Measurements from ENCODE around the gene ICAM3.

The ICAM3 gene

DNA sequence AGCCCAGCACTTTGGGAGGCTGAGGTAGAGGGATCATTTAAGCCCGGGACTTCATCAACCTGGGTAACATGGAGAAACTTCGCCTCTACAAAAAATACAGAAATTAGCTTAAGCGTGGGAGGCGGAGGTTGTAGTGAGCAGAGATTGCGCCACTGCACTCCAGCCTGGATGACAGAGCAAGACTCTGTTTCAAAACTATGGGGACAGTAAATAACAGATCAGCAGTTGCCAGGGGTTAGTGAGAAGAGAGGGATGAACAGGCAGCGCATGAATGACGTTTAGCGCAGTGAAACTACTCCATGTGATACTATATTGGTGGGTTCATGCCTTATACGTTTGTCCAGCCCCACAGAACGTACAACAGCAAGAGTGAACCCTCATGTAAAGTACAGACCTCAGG, 7.1 kb upstream of the ICAM3 start:
- WGBS, 2 donors (ENCODE audit: extremely low coverage in 2 of 2, insufficient read length in 2 of 2, insufficient replicate concordance in 1 of 2), result no CpG with 5 or more reads among the region's 10 CpGs
- H3K9ac ChIP-seq (ENCODE audit: low read depth, low read length, poor library complexity), result no peak overlapping the region

DNA sequence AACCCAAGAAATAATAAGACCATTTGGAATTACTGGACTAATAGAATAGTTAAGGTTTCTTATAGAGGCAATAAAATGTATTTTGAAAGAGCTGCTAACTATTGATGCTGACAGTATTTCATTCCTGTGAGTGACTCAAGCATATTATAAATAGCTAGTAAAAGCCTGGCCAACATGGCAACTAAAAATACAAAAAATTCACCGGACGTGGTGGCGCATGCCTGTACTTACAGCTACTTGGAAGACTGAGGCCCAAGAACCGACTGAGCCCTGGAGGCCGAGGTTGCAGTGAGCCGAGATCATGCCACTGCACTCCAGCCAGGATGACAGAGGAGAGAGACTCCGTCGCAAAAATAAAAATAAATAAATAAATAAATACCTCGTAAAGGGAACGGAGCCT, 5.4 kb upstream of the ICAM3 start:
- no peak overlapping the region for H2AK5ac ChIP-seq (ENCODE audit: low read depth, low read length)
- H2BK120ac ChIP-seq (ENCODE audit: low read depth, low read length), result no peak overlapping the region
- no CpG with 5 or more reads among the region's 10 CpGs for WGBS, 2 donors (ENCODE audit: extremely low coverage in 2 of 2, insufficient read length in 2 of 2, insufficient replicate concordance in 1 of 2)
- H3K9ac ChIP-seq (ENCODE audit: low read depth, low read length, poor library complexity), result no peak overlapping the region
- no peak overlapping the region for H2AFZ ChIP-seq (ENCODE audit: low read length)
- no peak overlapping the region for H4K8ac ChIP-seq (ENCODE audit: low read depth, low read length)
- no peak overlapping the region for H2BK5ac ChIP-seq (ENCODE audit: low read length)
- no peak overlapping the region for H2BK12ac ChIP-seq (ENCODE audit: low read length)
- no peaks in the 10 kb centered on the region for H3K4me1 ChIP-seq (ENCODE audit: control insufficient read depth in 2 of 2, insufficient read depth in 1 of 2, low read depth in 1 of 2, low read length in 2 of 2)
- H3K9me3 ChIP-seq (replicated peaks in 1 of 2; ENCODE audit: control insufficient read depth in 2 of 2, insufficient read depth in 1 of 2, low read depth in 1 of 2, low read length in 2 of 2), result no peaks in the 10 kb centered on the region
- no peak for DNase-seq (ENCODE audit: low spot score)
- H3K23ac ChIP-seq (ENCODE audit: low read depth, low read length, poor library complexity), result no peak overlapping the region
- H3K4me2 ChIP-seq (ENCODE audit: insufficient read depth, low read length, poor library complexity, severe bottlenecking), result no peak overlapping the region
- no peak overlapping the region for H3K4ac ChIP-seq (ENCODE audit: low read length)
- H3K4me3 ChIP-seq (ENCODE audit: low read length in 2 of 2), result no peak overlapping the region
- no peaks in the 10 kb centered on the region for H3K27me3 ChIP-seq (ENCODE audit: control insufficient read depth in 3 of 3, insufficient read depth in 3 of 3, low read depth in 1 of 3, low read length in 3 of 3)
- H2BK15ac ChIP-seq (ENCODE audit: low read length), result no peak overlapping the region
- no peak overlapping the region for H3K14ac ChIP-seq (ENCODE audit: low read length)
- no peak overlapping the region for H3K27ac ChIP-seq (replicated peaks; ENCODE audit: low read length)
- H3K36me3 ChIP-seq (replicated peaks in 1 of 2; ENCODE audit: control insufficient read depth in 2 of 2, insufficient read depth in 2 of 2, low read length in 2 of 2), result peaks cover 0 to 1% of the 10 kb centered on the region in 2 donors
- no peak overlapping the region for H3K18ac ChIP-seq (ENCODE audit: low read length)
- H3K79me1 ChIP-seq (ENCODE audit: low read depth, low read length), result no peaks in the 10 kb centered on the region
- no peak overlapping the region for H4K91ac ChIP-seq (ENCODE audit: low read depth, low read length, poor library complexity)

More for the DNA sequence above, 7.1 kb upstream of the ICAM3 start:
- no peaks in the 10 kb centered on the region for H3K79me1 ChIP-seq (ENCODE audit: low read depth, low read length)
- H3K36me3 ChIP-seq (replicated peaks in 1 of 2; ENCODE audit: control insufficient read depth in 2 of 2, insufficient read depth in 2 of 2, low read length in 2 of 2), result peaks cover 0 to 16% of the 10 kb centered on the region in 2 donors
- H2AK5ac ChIP-seq (ENCODE audit: low read depth, low read length), result no peak overlapping the region
- no peak overlapping the region for H3K4ac ChIP-seq (ENCODE audit: low read length)
- H4K8ac ChIP-seq (ENCODE audit: low read depth, low read length), result no peak overlapping the region
- no peaks in the 10 kb centered on the region for H3K9me3 ChIP-seq (replicated peaks in 1 of 2; ENCODE audit: control insufficient read depth in 2 of 2, insufficient read depth in 1 of 2, low read depth in 1 of 2, low read length in 2 of 2)
- H3K23ac ChIP-seq (ENCODE audit: low read depth, low read length, poor library complexity), result no peak overlapping the region
- H3K27me3 ChIP-seq (ENCODE audit: control insufficient read depth in 3 of 3, insufficient read depth in 3 of 3, low read depth in 1 of 3, low read length in 3 of 3), result no peaks in the 10 kb centered on the region
- H4K91ac ChIP-seq (ENCODE audit: low read depth, low read length, poor library complexity), result no peak overlapping the region
- H3K4me1 ChIP-seq (ENCODE audit: control insufficient read depth in 2 of 2, insufficient read depth in 1 of 2, low read depth in 1 of 2, low read length in 2 of 2), result no peaks in the 10 kb centered on the region
- no peak overlapping the region for H3K27ac ChIP-seq (replicated peaks; ENCODE audit: low read length)
- H2BK5ac ChIP-seq (ENCODE audit: low read length), result no peak overlapping the region
- H3K14ac ChIP-seq (ENCODE audit: low read length), result no peak overlapping the region
- no peak overlapping the region for H2BK12ac ChIP-seq (ENCODE audit: low read length)
- DNase-seq (ENCODE audit: low spot score), result no peak
- H2BK15ac ChIP-seq (ENCODE audit: low read length), result no peak overlapping the region
- no peak overlapping the region for H3K4me2 ChIP-seq (ENCODE audit: insufficient read depth, low read length, poor library complexity, severe bottlenecking)
- no peak overlapping the region for H2AFZ ChIP-seq (ENCODE audit: low read length)
- no peak overlapping the region for H3K4me3 ChIP-seq (ENCODE audit: low read length in 2 of 2)
- H3K18ac ChIP-seq (ENCODE audit: low read length), result no peak overlapping the region
- H2BK120ac ChIP-seq (ENCODE audit: low read depth, low read length), result no peak overlapping the region

DNA sequence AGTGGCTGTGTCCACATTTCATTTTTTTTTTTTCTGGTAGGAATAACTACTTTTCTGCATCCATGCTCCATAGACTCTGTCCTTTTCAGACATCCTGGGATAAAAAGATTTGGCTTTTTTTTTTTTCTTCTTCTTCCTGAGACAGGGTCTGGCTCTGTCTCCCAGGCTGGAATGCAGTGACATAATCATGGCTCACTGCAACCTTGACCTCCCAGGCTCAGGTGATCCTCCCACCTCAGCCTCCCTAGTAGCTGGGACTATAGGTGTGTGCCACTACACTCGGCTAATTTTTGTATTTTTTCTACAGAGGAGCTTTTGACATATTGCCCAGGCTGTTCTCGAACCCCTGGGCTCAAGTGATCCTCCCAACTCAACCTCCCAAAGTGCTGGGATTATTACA, 4.1 kb upstream of the ICAM3 start:
- Histone ChIP-seq H3K9me3 (replicated peaks in 1 of 2; ENCODE audit: control insufficient read depth in 2 of 2, insufficient read depth in 1 of 2, low read depth in 1 of 2, low read length in 2 of 2) (no peaks in the 10 kb centered on the region), H3K9ac (ENCODE audit: low read depth, low read length, poor library complexity) (no peak overlapping the region)
- WGBS, 2 donors (ENCODE audit: extremely low coverage in 2 of 2, insufficient read length in 2 of 2, insufficient replicate concordance in 1 of 2), result no CpG with 5 or more reads among the region's 2 CpGs

DNA sequence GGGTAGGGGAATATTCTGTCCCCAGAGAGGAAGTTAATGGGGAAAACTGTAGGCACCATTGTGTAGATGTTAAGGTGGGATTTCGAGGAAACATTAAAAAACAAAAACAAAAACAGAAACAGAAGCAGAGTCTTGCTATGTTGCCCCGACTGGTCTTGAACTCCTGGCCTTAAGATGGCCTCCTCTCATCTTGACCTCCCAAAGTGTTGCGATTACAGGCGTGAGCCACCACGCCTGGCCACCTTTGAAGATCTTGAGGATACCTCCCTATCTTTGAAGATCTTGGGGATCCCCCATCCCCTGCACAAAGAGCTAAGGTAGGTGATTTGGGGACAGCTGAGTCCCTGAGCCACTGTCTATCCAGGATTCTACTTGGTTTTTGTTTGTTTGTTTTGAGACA, 553 bp upstream of the ICAM3 start:
- Histone ChIP-seq H2BK12ac (ENCODE audit: low read length) (no peak overlapping the region), H3K79me1 (ENCODE audit: low read depth, low read length) (peaks cover under 1% of the 10 kb centered on the region), H3K4me3 (ENCODE audit: low read length in 2 of 2) (no peak overlapping the region), H4K8ac (ENCODE audit: low read depth, low read length) (no peak overlapping the region), H3K36me3 (replicated peaks in 1 of 2; ENCODE audit: control insufficient read depth in 2 of 2, insufficient read depth in 2 of 2, low read length in 2 of 2) (no peaks in the 10 kb centered on the region), H3K27ac (replicated peaks; ENCODE audit: low read length) (no peak overlapping the region), H2BK15ac (ENCODE audit: low read length) (no peak overlapping the region), H3K4me1 (ENCODE audit: control insufficient read depth in 2 of 2, insufficient read depth in 1 of 2, low read depth in 1 of 2, low read length in 2 of 2) (peaks cover 0 to 2% of the 10 kb centered on the region in 2 donors), H3K23ac (ENCODE audit: low read depth, low read length, poor library complexity) (no peak overlapping the region), H3K9me3 (replicated peaks in 1 of 2; ENCODE audit: control insufficient read depth in 2 of 2, insufficient read depth in 1 of 2, low read depth in 1 of 2, low read length in 2 of 2) (no peaks in the 10 kb centered on the region), H3K18ac (ENCODE audit: low read length) (no peak overlapping the region), H2AK5ac (ENCODE audit: low read depth, low read length) (no peak overlapping the region), H3K27me3 (ENCODE audit: control insufficient read depth in 3 of 3, insufficient read depth in 3 of 3, low read depth in 1 of 3, low read length in 3 of 3) (no peaks in the 10 kb centered on the region), H3K9ac (ENCODE audit: low read depth, low read length, poor library complexity) (no peak overlapping the region), H3K14ac (ENCODE audit: low read length) (no peak overlapping the region), H3K4me2 (ENCODE audit: insufficient read depth, low read length, poor library complexity, severe bottlenecking) (no peak overlapping the region), H2BK5ac (ENCODE audit: low read length) (no peak overlapping the region), H3K4ac (ENCODE audit: low read length) (no peak overlapping the region), H4K91ac (ENCODE audit: low read depth, low read length, poor library complexity) (no peak overlapping the region), H2AFZ (ENCODE audit: low read length) (no peak overlapping the region), H2BK120ac (ENCODE audit: low read depth, low read length) (no peak overlapping the region)
- no peak for DNase-seq (ENCODE audit: low spot score)
- no CpG with 5 or more reads among the region's 5 CpGs for WGBS, 2 donors (ENCODE audit: extremely low coverage in 2 of 2, insufficient read length in 2 of 2, insufficient replicate concordance in 1 of 2)

More for the DNA sequence above, 4.1 kb upstream of the ICAM3 start:
- Histone ChIP-seq H4K91ac (ENCODE audit: low read depth, low read length, poor library complexity) (no peak overlapping the region), H3K27me3 (ENCODE audit: control insufficient read depth in 3 of 3, insufficient read depth in 3 of 3, low read depth in 1 of 3, low read length in 3 of 3) (no peaks in the 10 kb centered on the region), H3K23ac (ENCODE audit: low read depth, low read length, poor library complexity) (no peak overlapping the region), H4K8ac (ENCODE audit: low read depth, low read length) (no peak overlapping the region), H3K4me2 (ENCODE audit: insufficient read depth, low read length, poor library complexity, severe bottlenecking) (no peak overlapping the region), H2AFZ (ENCODE audit: low read length) (no peak overlapping the region), H3K4me1 (ENCODE audit: control insufficient read depth in 2 of 2, insufficient read depth in 1 of 2, low read depth in 1 of 2, low read length in 2 of 2) (no peaks in the 10 kb centered on the region), H3K14ac (ENCODE audit: low read length) (no peak overlapping the region), H2BK12ac (ENCODE audit: low read length) (no peak overlapping the region), H3K4me3 (ENCODE audit: low read length in 2 of 2) (no peak overlapping the region), H3K36me3 (replicated peaks in 1 of 2; ENCODE audit: control insufficient read depth in 2 of 2, insufficient read depth in 2 of 2, low read length in 2 of 2) (no peaks in the 10 kb centered on the region), H2BK120ac (ENCODE audit: low read depth, low read length) (no peak overlapping the region), H3K18ac (ENCODE audit: low read length) (no peak overlapping the region), H3K4ac (ENCODE audit: low read length) (no peak overlapping the region), H2AK5ac (ENCODE audit: low read depth, low read length) (no peak overlapping the region), H2BK5ac (ENCODE audit: low read length) (no peak overlapping the region), H3K27ac (replicated peaks; ENCODE audit: low read length) (no peak overlapping the region), H2BK15ac (ENCODE audit: low read length) (no peak overlapping the region), H3K79me1 (ENCODE audit: low read depth, low read length) (no peaks in the 10 kb centered on the region)
- no peak for DNase-seq (ENCODE audit: low spot score)
